NCI-H345 treated with DMSO at 0.1 percent for 48 hours (cell line): Measurements from ENCODE around the gene UBL7.

ENCODE experiments used
- DNase-seq: peaks from one replicate; lab custom pipeline; 2025; ENCODE audit not compliant: unreplicated experiment; lab: John Stamatoyannopoulos, UW

The UBL7 gene

DNA sequence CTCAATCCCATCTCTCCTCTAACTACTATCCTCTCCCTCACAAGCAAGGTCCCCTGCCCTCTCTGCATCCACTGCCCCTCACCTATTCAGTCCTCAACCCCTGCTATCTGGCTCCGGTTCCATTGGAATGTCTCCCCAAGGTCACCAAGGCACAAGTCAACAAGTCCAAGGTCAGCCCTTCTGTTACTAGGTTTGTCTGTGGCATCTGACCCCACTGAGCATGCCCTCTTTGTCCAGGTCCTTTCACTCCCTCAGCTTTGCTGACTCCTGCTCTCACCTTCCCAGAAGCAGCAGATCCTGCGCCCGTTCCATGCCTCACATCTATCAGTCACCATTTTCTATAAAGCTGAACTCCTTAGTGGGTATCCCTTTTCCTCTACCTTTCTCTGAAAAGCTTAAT is 18.9 kb downstream of the UBL7 start:
- no peak for DNase-seq

- DNase-seq = no peak
Observed at GRCh38 chr15:74441248-74441941, 19.6 kb downstream of the UBL7 start.

- peak; percentile 15 for DNase-seq
Observed at GRCh38 chr15:74438721-74439316, 22.1 kb downstream of the UBL7 start.

DNA sequence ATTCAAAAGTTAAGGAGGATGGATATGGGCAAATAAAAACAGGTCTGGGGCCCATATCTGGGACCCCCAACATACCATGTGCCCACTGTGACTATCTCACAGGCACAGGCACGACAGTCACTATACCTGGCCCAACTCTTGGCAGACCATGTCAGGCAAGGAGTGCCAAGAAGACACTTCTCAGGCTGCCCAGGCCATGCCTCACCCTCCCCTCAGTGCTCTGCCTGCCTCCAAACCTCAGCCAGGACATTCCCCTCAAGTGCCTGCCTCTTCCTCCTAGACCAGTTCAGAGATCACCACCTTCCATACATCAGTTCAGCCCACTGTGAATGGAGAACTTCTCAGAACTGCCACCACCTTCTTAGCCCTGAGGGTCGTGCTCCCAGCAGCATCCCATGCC is 22.8 kb downstream of the UBL7 start:
- no peak for DNase-seq

- DNase-seq = no peak
Observed at GRCh38 chr15:74434263-74435136, 26.5 kb downstream of the UBL7 start.

DNA sequence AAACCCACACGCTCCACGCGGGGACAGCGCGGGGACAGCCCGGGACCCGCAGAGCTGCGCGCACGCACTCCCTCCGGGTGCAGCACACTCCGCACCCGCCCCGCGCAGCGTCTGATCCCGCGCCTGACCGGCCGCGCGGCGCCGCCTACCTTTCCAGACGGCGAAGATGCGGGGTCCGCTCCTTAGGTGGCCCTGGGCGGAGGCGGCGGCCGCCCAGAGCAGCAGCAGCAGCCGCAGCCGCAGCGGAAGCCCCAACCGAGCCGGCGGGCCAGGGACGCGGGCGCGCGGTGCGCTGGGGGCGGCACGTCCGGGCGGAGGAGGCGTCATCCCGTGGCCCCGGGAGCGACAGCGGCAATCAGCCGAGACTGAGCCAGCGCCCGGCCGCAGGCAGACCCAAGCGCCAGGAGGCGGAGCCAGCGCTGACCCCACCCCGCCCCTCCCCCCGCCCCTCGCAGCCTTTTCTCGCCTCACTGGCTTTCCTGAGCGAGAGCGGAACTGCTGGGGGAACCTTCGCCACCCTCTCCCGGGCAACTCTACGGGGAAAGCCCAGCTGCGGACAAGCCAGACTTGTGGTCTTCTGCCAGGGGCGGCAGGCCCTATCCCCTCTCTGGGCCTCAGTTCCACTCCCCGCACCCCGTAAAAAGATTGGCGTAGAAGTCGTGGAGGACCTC is 27.2 kb downstream of the UBL7 start, which contains the start of gene SEMA7A:
Gene SEMA7A, minus strand, starts transcription at position 367 of the 671 bp plus-strand sequence. Its CDS starts 40 bp downstream, at position 327.
- peak; percentile 18 for DNase-seq

GRCh38 chr15:74432968-74433591 is 27.9 kb downstream of the UBL7 start:
- DNase-seq = no peak

GRCh38 chr15:74432271-74432967 is 28.5 kb downstream of the UBL7 start:
- no peak for DNase-seq

DNA sequence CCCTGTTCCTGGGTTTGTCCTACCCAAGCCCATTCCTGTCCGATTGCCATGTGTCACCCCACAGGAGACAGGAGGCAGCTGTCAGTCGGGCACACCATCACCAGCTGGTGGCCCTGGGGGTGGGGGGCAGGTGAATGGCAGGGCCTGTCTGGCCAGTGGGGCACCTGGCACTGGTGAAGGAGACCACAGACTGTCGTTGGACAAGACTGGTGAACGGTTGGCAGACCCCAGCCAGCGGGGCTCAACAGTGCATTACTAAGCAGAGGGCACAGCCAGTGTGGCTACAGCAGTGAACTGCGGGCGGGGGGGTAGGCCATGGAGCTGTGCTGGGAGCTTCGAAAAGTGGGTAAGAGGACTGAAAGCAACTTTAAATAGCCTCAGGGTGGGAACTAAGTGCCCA is 29.3 kb downstream of the UBL7 start:
- no peak for DNase-seq

DNA sequence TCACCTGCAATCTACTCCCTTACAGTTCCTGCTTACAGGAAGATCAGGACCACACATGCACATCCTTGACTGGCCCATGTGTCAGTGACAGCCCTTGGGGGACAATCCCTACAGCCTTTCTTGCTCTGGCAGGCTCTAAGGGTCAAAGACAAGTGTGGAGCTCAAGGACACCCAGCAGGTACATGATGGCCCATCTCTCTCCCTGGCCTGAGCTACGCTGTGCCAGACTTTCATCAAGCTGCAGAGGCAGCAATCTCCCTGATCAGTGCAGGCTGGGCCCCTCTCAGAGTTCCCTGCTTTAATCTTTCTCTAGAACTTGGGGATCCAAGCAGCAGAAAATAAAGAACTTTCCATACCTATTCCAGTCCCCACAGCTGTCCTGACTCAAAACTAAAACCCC is 29.8 kb downstream of the UBL7 start:
- DNase-seq = no peak

DNA sequence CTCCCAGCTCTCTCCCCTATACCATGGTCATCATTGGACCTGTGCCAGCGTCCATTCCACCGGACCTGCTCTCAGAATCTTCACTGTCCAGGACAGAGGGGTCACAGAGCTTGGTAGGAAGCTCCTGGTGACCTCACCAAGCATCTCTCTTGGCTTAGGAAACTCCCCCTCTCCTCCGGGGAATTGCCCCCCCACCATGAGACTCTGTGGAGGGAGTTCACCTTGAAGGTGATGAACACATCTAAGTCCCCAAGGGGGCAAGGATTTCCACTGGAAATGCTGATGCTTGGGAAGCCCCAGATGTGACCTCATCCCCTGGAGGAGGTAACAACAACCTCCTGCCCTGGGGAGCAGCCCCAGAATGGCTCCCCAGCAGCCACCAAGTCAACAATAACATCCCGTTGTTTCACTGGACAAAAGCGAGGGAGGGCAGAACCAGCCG is 30.4 kb downstream of the UBL7 start:
- DNase-seq = no peak

GRCh38 chr15:74429781-74430400 is 31.1 kb downstream of the UBL7 start:
- no peak for DNase-seq

DNA sequence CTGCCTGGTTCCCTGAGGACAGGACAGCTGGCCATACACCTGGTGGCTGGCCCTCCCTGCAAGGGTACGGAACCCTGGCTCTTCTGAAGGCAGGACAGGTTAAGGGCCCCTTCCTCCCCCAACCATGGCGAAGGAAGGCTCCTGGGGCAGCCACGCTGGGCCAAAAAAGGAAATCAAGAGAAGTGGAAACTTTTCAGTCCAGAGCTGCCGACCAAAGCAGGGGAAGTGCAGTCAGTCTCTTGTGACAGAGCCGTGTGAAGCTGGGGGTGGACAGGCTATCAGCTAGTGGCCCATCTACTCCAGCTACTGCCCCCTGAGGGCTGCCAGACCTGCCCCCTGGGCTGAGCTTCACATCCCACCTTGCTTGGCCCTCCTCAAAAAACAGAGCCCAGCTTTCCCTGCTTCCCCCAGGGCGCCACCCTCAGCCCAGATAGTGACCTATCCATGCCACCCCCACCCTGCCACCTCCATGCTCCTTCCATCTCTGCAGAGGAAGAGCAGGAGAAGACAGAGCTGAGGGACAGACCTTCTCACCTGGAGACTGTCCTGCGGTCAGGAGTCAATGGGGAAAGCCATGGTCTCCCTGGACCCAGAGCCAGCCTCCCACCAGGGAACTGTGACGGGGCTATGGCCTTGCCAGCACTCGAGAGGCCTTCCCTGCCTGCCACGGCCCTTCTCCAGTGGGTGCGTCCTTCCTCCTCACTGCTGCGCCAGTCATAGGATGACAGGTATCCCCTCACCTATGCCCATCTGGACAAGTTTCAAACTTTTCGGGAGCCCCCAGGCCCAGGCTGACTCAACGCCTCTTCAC is 31.8 kb downstream of the UBL7 start:
- no peak for DNase-seq

DNA sequence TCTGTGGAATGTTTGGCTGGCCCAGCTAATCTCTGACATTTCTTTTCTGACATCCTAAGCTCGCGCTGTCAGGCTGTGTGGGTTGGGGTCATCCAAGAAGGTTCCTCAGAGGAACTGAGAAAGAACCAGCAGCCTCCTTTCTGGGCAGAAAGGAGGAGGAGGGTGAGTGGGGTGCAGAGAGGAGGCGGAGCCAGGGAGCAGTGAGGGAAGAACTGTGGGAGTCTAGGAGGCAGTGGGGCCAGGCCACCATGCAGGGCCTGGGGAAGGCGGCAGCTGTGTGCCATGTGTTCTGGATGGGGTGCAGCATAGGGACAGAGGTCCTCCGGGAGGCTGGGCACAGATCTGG is 32.5 kb downstream of the UBL7 start:
- DNase-seq = no peak

GRCh38 chr15:74427607-74428441 is 33.1 kb downstream of the UBL7 start:
- no peak for DNase-seq

- no peak for DNase-seq
Observed at GRCh38 chr15:74426404-74427281, 34.3 kb downstream of the UBL7 start.

DNA sequence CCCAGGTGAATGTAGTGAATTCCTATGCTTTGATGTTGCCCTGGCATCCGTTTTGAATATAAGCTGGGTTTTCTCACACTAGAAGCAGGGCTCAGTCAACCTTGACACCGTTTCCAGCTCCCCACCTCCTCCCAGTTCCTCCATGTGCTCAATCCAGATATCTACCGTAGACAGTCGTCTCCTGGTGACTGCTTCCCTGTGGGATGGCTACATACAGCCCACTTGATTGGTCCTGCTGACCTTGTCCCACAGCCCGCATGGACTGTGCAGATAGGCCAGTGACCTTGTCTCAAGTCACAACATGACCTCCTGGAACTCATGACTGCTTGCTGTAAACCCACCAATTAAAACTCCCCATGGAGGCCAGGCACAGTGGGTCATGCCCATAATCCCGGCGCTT is 35.3 kb downstream of the UBL7 start:
- DNase-seq = no peak
